Hepatocyte (in vitro differentiated cells): ENCODE results near the gene WDR4. TPM values are rescaled to one million over a fixed set of nuclear protein-coding genes. Genes with fewer than 3 reads are reported as not detected.
A peak's percentile ranks its signal among the peaks of the same experiment; 100 is the strongest.
"Not testable (repeated sequence)": the region's sequence is repeated elsewhere in the genome, so short reads cannot be mapped to it uniquely, and the experiment has no call there.

Source experiments
- DNase-seq: peaks from one replicate; pipeline ENCODE4 v3.0.0-alpha.2; 2016; ENCODE audit warnings: low spot score
- H2AFZ ChIP-seq: fragments of 200-600 bp; sonication (generic); 2 replicates; pipeline ENCODE4 v1.6.0; 2016; ENCODE audit warnings: antibody characterized with exemption, mild to moderate bottlenecking
- H3K27ac ChIP-seq: fragments of 200-600 bp; sonication (generic); 2 replicates; pipeline ENCODE4 v1.5.1; 2016; ENCODE audit warnings: mild to moderate bottlenecking
- H3K27me3 ChIP-seq: fragments of 200-600 bp; sonication (generic); 2 replicates; pipeline ENCODE4 v1.6.1; 2016
- H3K36me3 ChIP-seq: fragments of 200-600 bp; sonication (generic); replicated peaks from 2 replicates; pipeline ENCODE4 v1.5.1; 2016; ENCODE audit warnings: low read depth; ENCODE audit not compliant: insufficient read depth
- H3K4me1 ChIP-seq: fragments of 200-600 bp; sonication (generic); 2 replicates; pipeline ENCODE4 v1.5.1; 2016; ENCODE audit warnings: mild to moderate bottlenecking, moderate library complexity; ENCODE audit not compliant: insufficient read depth
- H3K4me2 ChIP-seq: fragments of 200-600 bp; sonication (generic); 2 replicates; pipeline ENCODE4 v1.6.0; 2016
- H3K4me3 ChIP-seq: fragments of 200-600 bp; sonication (generic); 2 replicates; pipeline ENCODE4 v1.5.1; 2016; ENCODE audit warnings: mild to moderate bottlenecking
- H3K79me2 ChIP-seq: fragments of 200-600 bp; sonication (generic); 2 replicates; pipeline ENCODE4 v1.6.0; 2017; ENCODE audit warnings: mild to moderate bottlenecking
- H3K9me2 ChIP-seq: fragments of 200-600 bp; sonication (generic); replicated peaks from 2 replicates; pipeline ENCODE4 v1.6.0; 2017; ENCODE audit warnings: mild to moderate bottlenecking; ENCODE audit not compliant: insufficient read depth
- H3K9me3 ChIP-seq: fragments of 200-600 bp; sonication (generic); 2 replicates; pipeline ENCODE4 v1.5.1; 2016; ENCODE audit warnings: low read depth, mild to moderate bottlenecking
- H4K20me1 ChIP-seq: fragments of 200-600 bp; sonication (generic); 2 replicates; pipeline ENCODE4 v1.6.0; 2016; ENCODE audit warnings: mild to moderate bottlenecking; ENCODE audit not compliant: insufficient read depth, poor library complexity, severe bottlenecking
- EZH2 ChIP-seq: fragments of 200-600 bp; sonication (generic); IDR thresholded peaks from 2 replicates; pipeline ENCODE4 v1.6.1; 2016; ENCODE audit warnings: antibody characterized with exemption, mild to moderate bottlenecking, borderline replicate concordance
- EZH2phosphoT487 ChIP-seq: fragments of 200-600 bp; sonication (generic); IDR thresholded peaks from one replicate; pipeline ENCODE4 v1.6.1; 2018; ENCODE audit warnings: antibody characterized with exemption, mild to moderate bottlenecking, low read depth, moderate library complexity; ENCODE audit not compliant: unreplicated experiment, severe bottlenecking
- WGBS: methylation state at CpG from one replicate; pipeline ENCODE4 v1.1.6; 2016; ENCODE audit warnings: low lambda C conversion rate; ENCODE audit errors: missing lambda C conversion rate; 5-methylcytosine and 5-hydroxymethylcytosine counted together
- polyA plus RNA-seq: library from polyadenylated mRNA; unstranded; fragments of >200 nt; fragmentation: Nextera tagmentation; extraction: Ambion mirVana; gene quantifications from 2 replicates; pipeline ENCODE4 v1.2.1, GENCODE V29; 2016
- total RNA-seq: library from RNA; depleted of rRNA; stranded (reverse); fragments of >200 nt; gene quantifications from 2 replicates; pipeline ENCODE4 v1.2.3, GENCODE V29; 2014
- TF ChIP-seq, protein P1 (sequence below): fragments of 200-600 bp; sonication (generic); IDR thresholded peaks from 2 replicates; pipeline ENCODE4 v1.5.1; 2016; ENCODE audit warnings: antibody characterized with exemption, mild to moderate bottlenecking; ENCODE audit not compliant: poor library complexity

WDR4 gene
- total and polyA plus RNA-seq, 2 experiments from 2014 or later: 6.4 to 11.1 TPM

DNA sequence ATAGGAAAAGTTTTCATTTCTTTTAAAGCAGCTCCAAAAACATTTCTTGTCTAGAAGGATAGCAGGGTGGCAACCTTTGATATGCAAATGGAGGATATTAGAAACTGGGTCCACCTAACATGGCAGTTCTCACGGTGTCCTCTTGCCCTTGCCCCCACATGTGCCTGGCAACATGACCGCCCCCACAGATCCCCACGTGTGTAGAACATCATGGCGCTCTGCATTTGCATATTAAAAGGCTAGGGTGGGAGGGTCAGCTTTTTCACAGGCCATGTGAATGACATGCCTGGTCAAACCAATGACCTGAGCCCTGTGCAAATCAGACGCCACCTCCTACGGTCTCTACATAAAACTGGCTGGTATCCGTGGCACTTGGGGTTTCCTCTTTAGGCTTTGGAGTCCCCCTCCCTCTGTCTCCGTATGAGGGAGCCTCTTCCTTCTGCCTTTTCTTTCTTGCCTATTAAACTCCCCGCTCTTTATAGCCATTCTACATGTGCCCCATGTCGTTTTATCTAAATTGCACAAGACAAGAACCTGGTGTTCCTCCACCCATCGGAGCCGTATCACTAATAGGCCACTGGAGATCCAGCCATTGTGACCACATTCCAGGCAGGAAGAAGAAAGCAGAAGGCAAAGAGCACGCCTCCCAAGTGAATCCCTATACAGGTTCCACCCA lies 71.3 kb downstream of the WDR4 start:
- no peak overlapping the region for H2AFZ ChIP-seq
- WGBS: 81% methylated on average over 13 of the region's 13 CpGs
- H3K9me2 ChIP-seq: no peaks in the 10 kb centered on the region
- no peaks in the 10 kb centered on the region for H3K36me3 ChIP-seq
- no peaks in the 10 kb centered on the region for H4K20me1 ChIP-seq
- H3K4me3 ChIP-seq: no peak overlapping the region
- no peaks in the 10 kb centered on the region for H3K27me3 ChIP-seq
- H3K4me1 ChIP-seq: peaks cover 5% of the 10 kb centered on the region
- no peak for DNase-seq
- H3K9me3 ChIP-seq: no peaks in the 10 kb centered on the region
- peak overlapping the region; percentile 58 for H3K27ac ChIP-seq
- H3K79me2 ChIP-seq: no peaks in the 10 kb centered on the region
- H3K4me2 ChIP-seq: peak overlapping the region; percentile 66
- TF ChIP-seq EZH2phosphoT487: no peak
- TF ChIP-seq, protein P1, sequence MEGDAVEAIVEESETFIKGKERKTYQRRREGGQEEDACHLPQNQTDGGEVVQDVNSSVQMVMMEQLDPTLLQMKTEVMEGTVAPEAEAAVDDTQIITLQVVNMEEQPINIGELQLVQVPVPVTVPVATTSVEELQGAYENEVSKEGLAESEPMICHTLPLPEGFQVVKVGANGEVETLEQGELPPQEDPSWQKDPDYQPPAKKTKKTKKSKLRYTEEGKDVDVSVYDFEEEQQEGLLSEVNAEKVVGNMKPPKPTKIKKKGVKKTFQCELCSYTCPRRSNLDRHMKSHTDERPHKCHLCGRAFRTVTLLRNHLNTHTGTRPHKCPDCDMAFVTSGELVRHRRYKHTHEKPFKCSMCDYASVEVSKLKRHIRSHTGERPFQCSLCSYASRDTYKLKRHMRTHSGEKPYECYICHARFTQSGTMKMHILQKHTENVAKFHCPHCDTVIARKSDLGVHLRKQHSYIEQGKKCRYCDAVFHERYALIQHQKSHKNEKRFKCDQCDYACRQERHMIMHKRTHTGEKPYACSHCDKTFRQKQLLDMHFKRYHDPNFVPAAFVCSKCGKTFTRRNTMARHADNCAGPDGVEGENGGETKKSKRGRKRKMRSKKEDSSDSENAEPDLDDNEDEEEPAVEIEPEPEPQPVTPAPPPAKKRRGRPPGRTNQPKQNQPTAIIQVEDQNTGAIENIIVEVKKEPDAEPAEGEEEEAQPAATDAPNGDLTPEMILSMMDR: no peak
- no peak for TF ChIP-seq EZH2

DNA sequence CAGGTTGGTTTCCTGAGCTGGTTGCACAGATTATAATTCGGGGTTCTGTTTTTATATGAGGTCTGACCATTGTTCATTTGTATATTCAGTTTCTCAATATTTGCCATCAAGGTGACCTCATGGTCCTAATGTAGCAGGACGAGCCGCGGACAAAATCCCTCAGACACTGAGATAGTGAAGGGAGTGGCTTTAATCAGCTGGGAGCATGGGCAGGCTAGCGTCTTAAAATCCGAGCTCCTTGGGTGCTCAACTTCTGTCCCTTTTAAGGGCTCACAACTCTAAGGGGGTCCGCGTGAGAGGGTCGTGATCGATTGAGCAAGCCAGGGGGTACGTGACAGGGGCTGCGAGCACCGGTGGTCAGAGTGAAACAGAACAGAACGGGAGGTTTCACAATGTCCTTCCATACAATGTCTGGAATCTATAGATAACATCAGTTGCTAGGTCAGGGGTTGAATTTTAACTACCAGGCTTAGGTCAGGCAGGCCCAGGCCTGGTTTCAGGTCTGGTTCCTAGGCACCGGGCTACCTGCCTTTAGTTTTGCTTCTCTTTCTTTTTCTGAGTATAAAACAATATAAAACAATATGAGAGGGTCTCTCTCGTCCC lies 71.9 kb downstream of the WDR4 start:
- H2AFZ ChIP-seq, H3K9me3 ChIP-seq, H4K20me1 ChIP-seq, H3K4me3 ChIP-seq, H3K79me2 ChIP-seq, H3K9me2 ChIP-seq, H3K27me3 ChIP-seq, DNase-seq, H3K36me3 ChIP-seq, H3K4me1 ChIP-seq: not testable (repeated sequence)
- peak overlapping the region; percentile 66 for H3K4me2 ChIP-seq
- H3K27ac ChIP-seq: peak overlapping the region; percentile 58
- 25% methylated on average over 16 of the region's 16 CpGs for WGBS

DNA sequence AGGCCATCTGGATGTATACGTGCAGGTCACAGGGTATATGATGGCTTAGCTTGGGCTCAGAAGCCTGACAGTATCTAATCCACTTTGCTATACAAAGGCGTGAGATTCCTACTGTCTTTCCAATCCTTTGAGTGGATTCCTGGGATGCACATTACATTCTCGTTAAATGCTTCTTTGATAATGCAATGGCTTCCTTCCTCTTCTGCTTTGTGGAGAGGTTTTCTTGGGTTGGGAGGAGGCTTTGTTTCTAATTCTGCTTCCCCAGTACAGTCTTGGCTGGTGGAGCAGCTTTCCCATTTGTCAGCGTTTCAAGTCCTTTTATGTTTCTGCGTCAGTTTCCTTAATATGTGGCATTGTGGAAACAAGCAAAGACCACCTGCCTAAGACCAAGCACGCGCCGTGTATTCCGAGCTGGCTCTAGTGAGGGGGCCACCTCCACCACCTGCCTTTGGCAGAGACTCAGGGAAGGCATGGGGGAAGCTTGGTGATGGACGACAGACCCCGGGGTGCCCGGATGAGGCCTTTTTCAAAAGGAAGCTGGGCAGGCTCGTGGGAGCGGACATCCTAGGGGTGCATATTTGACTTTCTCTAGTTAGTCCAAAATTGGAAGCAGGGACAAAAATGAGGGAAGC lies 72.7 kb downstream of the WDR4 start:
- Histone ChIP-seq H3K79me2 (no peaks in the 10 kb centered on the region), H3K4me3 (no peak overlapping the region), H2AFZ (no peak overlapping the region), H3K9me3 (no peaks in the 10 kb centered on the region), H3K36me3 (no peaks in the 10 kb centered on the region), H3K4me2 (no peak overlapping the region), H4K20me1 (no peaks in the 10 kb centered on the region), H3K4me1 (peaks cover 5% of the 10 kb centered on the region), H3K9me2 (no peaks in the 10 kb centered on the region), H3K27ac (peak overlapping the region; percentile 58), H3K27me3 (no peaks in the 10 kb centered on the region)
- TF ChIP-seq EZH2 (no peak), EZH2phosphoT487 (no peak)
- TF ChIP-seq, protein P1: no peak
- no peak for DNase-seq
- 64% methylated on average over 14 of the region's 14 CpGs for WGBS

- H2AFZ ChIP-seq, H3K27me3 ChIP-seq, H3K27ac ChIP-seq, H3K9me2 ChIP-seq, H3K79me2 ChIP-seq, H3K4me2 ChIP-seq, H3K4me1 ChIP-seq, H3K9me3 ChIP-seq, H3K4me3 ChIP-seq, H3K36me3 ChIP-seq, DNase-seq, H4K20me1 ChIP-seq: not testable (repeated sequence)
- 43% methylated on average over 6 of the region's 6 CpGs for WGBS
These were observed 77.7 kb downstream of the WDR4 start for GRCh38 chr21:42801616-42802015.
